GM12892 (cell line): ENCODE data around the gene FRG2C. TPM values are rescaled to one million over a fixed set of nuclear protein-coding genes. Genes with fewer than 3 reads are reported as not detected.
"Not testable (repeated sequence)": the region's sequence is repeated elsewhere in the genome, so short reads cannot be mapped to it uniquely, and the experiment has no call there.

Source experiments
- DNase-seq: peaks from one replicate; pipeline ENCODE4 v3.0.0; 2011; ENCODE audit not compliant: insufficient read length
- FAIRE-seq: peaks from 2 replicates; lab custom pipeline; 2011; peaks lifted over from hg19 to GRCh38; lab: Jason Lieb, UNC
- POLR2A ChIP-seq: IDR thresholded peaks from 2 replicates; pipeline ENCODE4 v1.6.1; 2011; ENCODE audit warnings: low read depth, low read length, control low read depth
- POLR2AphosphoS5 ChIP-seq: IDR thresholded peaks from 2 replicates; pipeline ENCODE4 v1.6.1; 2011; ENCODE audit warnings: low read depth, low read length, control low read depth
- TAF1 ChIP-seq: IDR thresholded peaks from 2 replicates; pipeline ENCODE4 v1.6.1; 2011; ENCODE audit warnings: low read depth, mild to moderate bottlenecking, control low read depth, low read length, borderline replicate concordance
- polyA plus RNA-seq: library from polyadenylated mRNA; unstranded; fragments of >200 nt; gene quantifications from one replicate; pipeline ENCODE4 v1.2.1, GENCODE V29; 2012; ENCODE audit warnings: missing spikeins, inconsistent platforms; ENCODE audit not compliant: missing spikeins

The FRG2C gene
- polyA plus RNA-seq: not detected

GRCh38 chr3:75664028-75664427 is at the start of gene FRG2C:
Gene FRG2C (plus strand): TSS chr3:75664328. CDS start chr3:75664380, 52 bp downstream.
- FAIRE-seq, DNase-seq: not testable (repeated sequence)

DNA sequence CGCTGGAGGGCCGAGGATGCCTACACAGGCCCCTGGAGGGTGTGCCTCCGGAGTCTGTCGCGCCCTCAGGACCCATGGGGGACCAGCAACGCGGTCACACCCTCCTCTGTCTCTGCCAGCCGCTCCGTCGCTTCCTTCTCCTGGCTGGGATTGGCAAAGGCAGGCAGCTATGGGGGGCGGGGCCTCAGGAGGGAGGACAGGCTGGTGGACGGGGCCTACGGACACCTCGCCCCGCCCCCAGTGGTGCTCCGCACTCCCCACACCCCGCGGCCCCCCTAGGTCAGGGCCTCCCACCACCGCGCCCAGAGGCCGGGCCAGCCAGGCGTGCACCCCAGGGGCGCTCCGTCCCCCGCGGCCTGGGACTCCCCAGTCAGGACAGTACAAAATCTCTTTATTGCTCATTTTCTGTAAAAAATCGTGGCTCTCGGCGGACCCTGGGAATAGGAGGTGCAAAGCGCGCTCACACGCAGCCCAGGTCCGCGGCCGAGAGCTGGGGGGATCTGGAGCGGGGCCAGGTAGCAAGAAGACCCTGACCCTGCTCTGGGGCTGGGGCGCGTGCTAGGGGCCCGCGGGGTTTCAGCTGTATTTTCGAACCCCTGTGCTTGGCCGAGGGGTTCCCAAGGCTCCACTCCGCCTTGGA is 45.3 kb upstream of the FRG2C start:
- not testable (repeated sequence) for FAIRE-seq, DNase-seq

DNA sequence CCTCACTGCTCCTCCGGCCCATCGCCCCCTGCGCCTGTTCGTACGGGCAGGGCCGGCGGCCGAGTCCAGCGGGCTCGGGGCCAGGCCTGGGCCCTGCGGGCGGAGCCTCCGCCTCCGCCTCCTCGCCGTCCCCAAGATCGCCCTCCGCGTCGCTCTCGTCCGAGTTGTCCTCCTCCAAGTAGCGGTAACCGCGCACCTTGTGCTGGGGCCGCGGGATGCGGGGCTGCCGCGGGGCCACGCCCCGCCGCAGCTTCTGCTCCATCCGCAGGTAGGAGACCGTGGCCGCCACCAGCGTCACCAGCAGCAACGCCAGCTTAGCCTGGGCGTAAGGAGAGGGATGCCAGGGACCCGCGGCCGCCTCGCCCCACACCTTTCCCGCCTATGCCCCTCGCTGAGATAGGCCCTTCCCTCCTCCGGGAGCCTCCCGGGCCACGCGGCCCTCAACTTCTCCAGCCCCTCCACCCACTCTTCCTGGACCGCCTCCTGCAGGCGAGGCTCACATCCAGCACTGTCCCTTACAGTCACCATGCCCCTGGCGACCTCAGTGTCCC is 44.6 kb upstream of the FRG2C start:
- not testable (repeated sequence) for DNase-seq, FAIRE-seq

GRCh38 chr3:75621772-75622171 is 42.4 kb upstream of the FRG2C start:
- not testable (repeated sequence) for FAIRE-seq, DNase-seq

DNA sequence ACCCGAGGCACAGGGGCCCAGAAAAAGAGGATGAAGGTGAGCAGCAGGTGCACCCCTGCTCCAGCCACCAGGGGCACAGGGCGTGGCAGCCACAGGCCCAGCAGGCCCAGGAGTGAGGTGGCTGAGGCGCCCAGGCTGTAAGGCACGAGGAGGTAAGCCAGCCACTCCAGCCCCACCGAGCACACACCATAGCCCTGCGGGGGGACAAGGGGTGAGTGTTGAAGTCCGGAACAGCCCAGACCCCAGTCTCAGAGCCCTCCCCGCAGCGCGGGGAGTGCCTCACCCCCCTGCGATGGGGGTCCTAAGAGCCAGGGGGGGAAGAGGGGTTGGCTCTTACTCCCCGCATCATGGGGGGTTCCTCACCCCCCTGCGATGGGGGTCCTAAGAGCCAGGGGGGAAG is 40.5 kb upstream of the FRG2C start:
- not testable (repeated sequence) for DNase-seq, FAIRE-seq

DNA sequence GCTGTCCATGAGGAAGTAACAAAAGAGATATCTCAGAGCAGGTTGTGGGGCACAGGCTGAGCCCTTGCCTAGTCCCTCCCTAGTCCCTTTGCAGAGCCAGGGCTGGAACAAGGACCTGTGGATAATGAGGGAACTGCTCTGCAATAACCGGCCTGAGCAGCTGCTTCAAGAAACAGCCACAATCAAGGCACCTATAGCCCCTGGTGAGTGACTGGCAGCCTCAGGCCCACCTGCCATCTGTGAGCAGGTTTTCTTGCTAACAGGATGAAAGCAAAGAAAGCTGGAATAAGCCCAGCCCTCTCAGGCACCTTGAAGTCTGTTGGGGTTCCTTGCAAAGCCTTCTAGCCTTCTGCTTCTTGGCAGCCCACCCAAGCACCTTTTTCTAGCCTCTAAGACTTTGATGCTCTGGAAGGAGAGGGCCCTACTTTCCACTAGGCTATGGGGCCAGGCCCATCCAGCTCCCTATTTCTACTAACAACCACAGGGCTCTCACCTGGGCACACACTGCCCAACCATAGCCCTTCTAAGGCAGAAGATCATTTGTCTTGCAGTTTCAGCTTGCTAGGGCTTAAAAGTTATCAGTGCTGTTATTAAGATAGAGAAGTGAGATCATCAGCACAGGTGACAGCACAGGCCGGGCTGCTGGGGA is 33.1 kb upstream of the FRG2C start:
- not testable (repeated sequence) for DNase-seq, FAIRE-seq

GRCh38 chr3:75631541-75631940 is 32.6 kb upstream of the FRG2C start:
- TF ChIP-seq POLR2A (no peak), TAF1 (no peak), POLR2AphosphoS5 (no peak)
- FAIRE-seq (no peak), DNase-seq (no peak)

GRCh38 chr3:75638947-75639346 is 25.2 kb upstream of the FRG2C start:
- not testable (repeated sequence) for DNase-seq, FAIRE-seq

DNA sequence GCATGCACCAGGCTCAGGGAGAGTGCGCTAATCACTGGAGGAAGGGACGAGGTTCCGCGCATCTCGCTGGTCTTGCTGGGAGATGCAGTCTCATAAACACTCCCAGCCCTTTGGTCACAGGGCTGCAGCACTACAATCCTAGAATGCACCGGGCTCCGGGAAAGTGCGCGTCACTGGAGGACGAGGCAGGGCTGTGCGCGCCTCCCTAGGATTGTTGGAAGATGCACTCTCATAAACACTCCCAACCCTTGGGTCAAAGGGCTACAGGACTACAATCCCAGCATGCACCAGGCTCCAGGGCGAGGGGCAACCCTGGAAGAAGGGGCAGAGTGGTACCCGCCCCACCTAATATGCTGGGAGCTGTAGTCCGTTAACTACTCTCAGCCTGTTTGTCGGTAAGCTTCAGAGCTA is 23.0 kb upstream of the FRG2C start:
- FAIRE-seq, DNase-seq: not testable (repeated sequence)

DNA sequence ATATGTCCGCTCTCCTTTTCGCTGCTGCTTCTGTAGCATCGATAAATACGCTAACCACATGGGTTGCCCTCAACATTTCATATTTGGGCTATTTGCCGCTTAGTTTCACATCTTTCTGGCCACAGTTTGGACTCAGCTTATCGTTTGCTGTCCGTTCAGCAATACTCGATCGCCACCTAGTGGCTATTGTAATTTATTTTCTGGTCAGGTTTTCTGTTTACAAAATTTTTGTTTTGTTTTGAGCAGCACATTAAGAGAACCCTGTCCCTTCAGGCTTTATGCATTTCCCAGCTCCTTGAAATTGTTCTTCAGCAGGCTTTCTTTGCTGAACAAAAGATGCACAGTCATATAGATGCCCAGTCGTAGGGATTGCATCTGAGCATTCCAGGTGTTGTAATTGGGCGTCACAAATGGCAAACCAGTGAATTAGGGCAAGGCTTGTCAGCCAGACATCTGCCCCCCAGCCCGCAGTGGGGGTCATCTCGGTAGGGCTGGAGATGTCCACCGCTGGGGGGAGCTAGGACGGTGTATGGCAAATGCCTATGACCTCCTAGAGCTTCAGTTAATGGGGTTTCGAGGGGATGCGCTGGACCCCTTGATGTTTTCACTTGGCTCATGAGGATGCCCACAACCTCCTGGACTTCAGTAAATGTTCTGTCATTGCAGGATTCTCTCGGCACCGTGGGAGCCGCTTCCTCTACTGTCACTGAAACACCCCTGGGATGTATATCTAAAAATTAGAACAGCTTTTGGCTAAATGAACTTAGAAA is 20.9 kb upstream of the FRG2C start:
- FAIRE-seq, DNase-seq: not testable (repeated sequence)

- DNase-seq, FAIRE-seq: not testable (repeated sequence)
These were observed 18.6 kb upstream of the FRG2C start for GRCh38 chr3:75645548-75645947.

DNA sequence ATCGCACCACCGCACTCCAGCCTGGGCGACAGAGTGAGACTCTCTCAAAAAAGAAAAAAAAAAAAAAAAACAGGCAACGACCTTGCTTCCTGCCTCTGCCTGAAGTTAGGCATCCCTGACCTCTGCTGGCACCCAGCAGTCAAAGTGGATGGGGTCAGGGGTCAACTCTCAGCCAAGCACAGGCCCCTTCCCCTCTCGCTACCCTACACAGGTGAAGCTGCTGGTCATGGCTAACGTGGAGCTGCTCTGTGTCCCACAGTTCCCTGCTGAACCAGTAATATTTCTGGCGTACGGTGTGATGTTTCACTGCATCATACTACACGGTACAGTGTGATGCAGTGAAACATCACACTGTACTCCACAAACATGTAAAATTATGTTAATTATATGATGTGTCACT is 13.9 kb upstream of the FRG2C start:
- DNase-seq (no peak), FAIRE-seq (no peak)

DNA sequence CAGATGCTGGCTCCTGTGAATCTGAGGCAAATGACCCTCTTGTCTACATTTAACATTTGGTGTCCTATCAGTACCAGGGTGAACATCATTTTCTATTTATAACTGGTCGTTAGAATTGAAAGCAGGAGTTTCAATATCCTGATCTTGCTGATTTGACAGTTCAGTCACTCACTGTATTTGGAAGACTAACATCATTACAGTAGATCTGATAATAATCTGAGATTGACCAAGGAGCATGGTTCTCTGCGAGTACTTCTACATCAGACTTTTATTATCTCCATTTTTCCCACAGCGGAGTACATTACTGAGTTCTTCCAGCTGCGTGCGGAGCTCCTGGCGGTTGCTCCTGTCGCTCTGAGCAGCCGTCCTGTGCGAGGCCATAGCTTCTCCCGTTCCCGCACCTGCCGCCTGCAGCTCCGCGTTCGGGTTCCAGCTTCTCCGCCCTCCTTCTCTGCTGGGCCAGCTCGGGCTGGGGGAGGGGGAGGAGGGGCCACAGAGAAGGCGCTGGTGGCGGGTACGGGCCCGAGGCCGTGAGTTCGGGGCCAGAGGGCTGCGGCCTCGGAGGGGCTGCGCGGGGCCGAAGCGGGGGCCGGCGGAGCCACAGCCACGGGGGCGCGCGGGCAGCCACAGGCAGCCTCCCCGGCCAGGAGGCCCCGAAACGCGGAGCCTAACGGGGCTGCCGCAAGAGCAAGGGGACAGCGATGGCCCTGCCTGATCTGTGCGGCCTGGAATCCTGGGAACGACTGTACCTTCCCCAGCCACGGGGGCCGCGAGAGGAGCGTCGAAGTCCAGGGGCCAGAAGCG is 8.8 kb upstream of the FRG2C start:
- not testable (repeated sequence) for FAIRE-seq, DNase-seq

More for the DNA sequence above, 13.9 kb upstream of the FRG2C start:
- no peak for TF ChIP-seq TAF1

GRCh38 chr3:75655956-75656355 is 8.2 kb upstream of the FRG2C start:
- not testable (repeated sequence) for FAIRE-seq, DNase-seq

- not testable (repeated sequence) for DNase-seq, FAIRE-seq
These were observed 5.6 kb upstream of the FRG2C start for GRCh38 chr3:75658411-75659107.

- FAIRE-seq: not testable (repeated sequence)
These were observed 5.1 kb upstream of the FRG2C start for GRCh38 chr3:75659108-75659433.

DNA sequence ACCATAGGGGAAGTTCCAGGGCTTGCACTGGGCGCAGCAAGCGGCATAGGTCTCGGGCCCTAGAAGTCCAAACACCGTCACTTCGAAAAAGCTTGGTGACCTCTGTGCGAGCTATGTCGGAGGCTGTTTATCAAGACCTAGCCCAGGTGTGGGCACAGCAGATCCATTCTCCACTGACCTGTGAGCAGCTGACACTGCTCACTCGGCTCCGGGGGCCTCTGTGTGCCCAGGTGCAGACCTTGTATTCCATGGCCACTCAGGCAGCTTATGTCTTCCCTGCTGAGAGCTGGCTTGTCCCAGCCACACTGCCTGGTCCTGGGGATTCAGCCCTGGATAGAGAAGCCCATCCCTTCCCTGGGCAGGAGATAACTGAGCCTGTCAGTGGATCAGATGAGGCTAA is 1.5 kb downstream of the FRG2C start:
- not testable (repeated sequence) for DNase-seq, FAIRE-seq

More at GRCh38 chr3:75659108-75659433, 5.1 kb upstream of the FRG2C start:
- DNase-seq: not testable (repeated sequence)
